K562 (cell line): ENCODE measurements around the gene OR5AU1. TPM values are rescaled to one million over a fixed set of nuclear protein-coding genes. Genes with fewer than 3 reads are reported as not detected.

Source experiments
- ARID1B ChIP-seq: fragments of 450-650 bp; IDR thresholded peaks from 2 replicates; pipeline ENCODE4 v1.6.1; 2016; ENCODE audit warnings: antibody characterized with exemption, mild to moderate bottlenecking, inconsistent platforms
- C11orf30 ChIP-seq: fragments of 450-650 bp; IDR thresholded peaks from 2 replicates; pipeline ENCODE4 v1.6.1; 2016; ENCODE audit warnings: low read depth, mild to moderate bottlenecking
- CBFA2T3 ChIP-seq: fragments of 450-650 bp; IDR thresholded peaks from 2 replicates; pipeline ENCODE4 v1.6.1; 2017
- ELF4 ChIP-seq: fragments of 450-650 bp; formaldehyde crosslinking; IDR thresholded peaks from 2 replicates; pipeline ENCODE4 v1.4.0; 2022; ENCODE audit warnings: missing genetic modification characterization
- GATAD2B ChIP-seq: fragments of 450-650 bp; IDR thresholded peaks from 2 replicates; pipeline ENCODE4 v1.6.1; 2017; ENCODE audit warnings: mild to moderate bottlenecking, borderline replicate concordance
- HDAC2 ChIP-seq: fragments of 450-650 bp; IDR thresholded peaks from 2 replicates; pipeline ENCODE4 v1.6.1; 2016; ENCODE audit warnings: mild to moderate bottlenecking
- HDGF ChIP-seq: fragments of 450-650 bp; IDR thresholded peaks from 2 replicates; pipeline ENCODE4 v1.6.1; 2016
- JUND ChIP-seq, 2 experiments: IDR thresholded peaks; 2 replicates in 1 of 2; 3 replicates in 1 of 2; pipeline ENCODE4 v1.6.1; 2011; ENCODE audit warnings: borderline replicate concordance in 2 of 2, low read depth in 2 of 2, low read length in 2 of 2, improper control_type of control experiment in 1 of 2, missing biosample characterization in 1 of 2, missing genetic modification characterization in 1 of 2, missing genetic modification reagents in 1 of 2
- KLF10 ChIP-seq: fragments of 250-450 bp; sonication (Bioruptor Pico); IDR thresholded peaks from 2 replicates; pipeline ENCODE4 v1.6.1; 2021; ENCODE audit warnings: matching md5 sums
- KLF13 ChIP-seq: fragments of 450-650 bp; IDR thresholded peaks from 2 replicates; pipeline ENCODE4 v1.6.1; 2016; ENCODE audit warnings: missing genetic modification characterization, low read depth, mild to moderate bottlenecking, missing compliant biosample characterization, moderate library complexity, borderline replicate concordance
- LEF1 ChIP-seq: fragments of 450-650 bp; IDR thresholded peaks from 2 replicates; pipeline ENCODE4 v1.6.1; 2016; ENCODE audit warnings: mild to moderate bottlenecking
- MCM7 ChIP-seq, 2 experiments: fragments of 450-650 bp; IDR thresholded peaks; 2 replicates each; pipeline ENCODE4 v1.6.1; 2016 to 2018
- NFRKB ChIP-seq: fragments of 450-650 bp; IDR thresholded peaks from 2 replicates; pipeline ENCODE4 v1.6.1; 2016; ENCODE audit warnings: low read depth
- PPARD ChIP-seq: fragments of 250-450 bp; sonication (Bioruptor Pico); IDR thresholded peaks from 2 replicates; pipeline ENCODE4 v1.8.0; 2022; ENCODE audit warnings: inconsistent platforms, mild to moderate bottlenecking, moderate library complexity
- RBFOX2 ChIP-seq: fragments of 200-400 bp; formaldehyde crosslinking; IDR thresholded peaks from 2 replicates; pipeline ENCODE4 v1.6.1; 2017; ENCODE audit warnings: low read depth, mild to moderate bottlenecking, low read length, moderate library complexity
- RFX1 ChIP-seq: fragments of 450-650 bp; IDR thresholded peaks from 2 replicates; pipeline ENCODE4 v1.6.1; 2016; ENCODE audit warnings: mild to moderate bottlenecking, moderate library complexity
- TARDBP ChIP-seq: fragments of 450-650 bp; IDR thresholded peaks from 2 replicates; pipeline ENCODE4 v1.6.1; 2016
- TCF3 ChIP-seq: sonication (generic); formaldehyde crosslinking; IDR thresholded peaks from 2 replicates; pipeline ENCODE4 v1.4.0; 2020; ENCODE audit warnings: mild to moderate bottlenecking, missing genetic modification reagents
- TEAD2 ChIP-seq: fragments of 450-650 bp; IDR thresholded peaks from 2 replicates; pipeline ENCODE4 v1.6.1; 2016; ENCODE audit warnings: missing genetic modification characterization, control low read depth, missing compliant biosample characterization
- ZBTB8A ChIP-seq: fragments of 450-650 bp; IDR thresholded peaks from 2 replicates; pipeline ENCODE4 v1.6.1; 2018; ENCODE audit warnings: mild to moderate bottlenecking, moderate library complexity; ENCODE audit not compliant: partially characterized antibody
- ZNF316 ChIP-seq: fragments of 450-650 bp; IDR thresholded peaks from 2 replicates; pipeline ENCODE4 v1.6.1; 2016
- ZNF778 ChIP-seq: fragments of 450-650 bp; formaldehyde crosslinking; IDR thresholded peaks from 2 replicates; pipeline ENCODE4 v1.4.0; 2020; ENCODE audit warnings: mild to moderate bottlenecking, moderate library complexity
- polyA plus RNA-seq, 8 experiments: library from polyadenylated mRNA; depleted of rRNA in 4 of 8; stranded (reverse) in 5 of 8; unstranded in 3 of 8; fragments of >200 nt; fragmentation: Nextera tagmentation in 2 of 8; fragmentation: Illumina TruSeq in 1 of 8; extraction: Ambion mirVana in 2 of 8; extraction: Trizol in 1 of 8; gene quantifications; 2 replicates each; pipeline versions ENCODE4 v1.2.1 to v1.2.3, GENCODE V29; 2011 to 2014; ENCODE audit warnings: inconsistent platforms in 1 of 8, missing spikeins in 1 of 8
- total RNA-seq, 7 experiments: library from RNA; depleted of rRNA in 6 of 7; stranded (reverse); fragments of >200 nt in 6 of 7; fragmentation: Illumina TruSeq in 2 of 7; extraction: Trizol in 2 of 7; gene quantifications; 2 replicates each; pipeline versions ENCODE4 v1.2.1 to v1.2.3, GENCODE V29; 2011 to 2021; ENCODE audit warnings: low replicate concordance in 1 of 7
- TF ChIP-seq, protein P1 (sequence below), 2 experiments: IDR thresholded peaks in 1 of 2; conservative IDR thresholded peaks in 1 of 2; 2 replicates each; pipeline ENCODE4 v1.6.1; 2016; ENCODE audit warnings: low read depth in 2 of 2, mild to moderate bottlenecking in 1 of 2, missing compliant biosample characterization in 1 of 2, missing genetic modification characterization in 1 of 2, moderate library complexity in 1 of 2
- TF ChIP-seq, protein P2 (sequence below): fragments of 450-650 bp; IDR thresholded peaks from 2 replicates; pipeline ENCODE4 v1.6.1; 2017; ENCODE audit warnings: antibody characterized with exemption, mild to moderate bottlenecking

OR5AU1 gene
- total and polyA plus RNA-seq, 9 of the 15 experiments (the other 6 are each of a cell fraction or from before 2014, with no cell fraction given): not detected

DNA sequence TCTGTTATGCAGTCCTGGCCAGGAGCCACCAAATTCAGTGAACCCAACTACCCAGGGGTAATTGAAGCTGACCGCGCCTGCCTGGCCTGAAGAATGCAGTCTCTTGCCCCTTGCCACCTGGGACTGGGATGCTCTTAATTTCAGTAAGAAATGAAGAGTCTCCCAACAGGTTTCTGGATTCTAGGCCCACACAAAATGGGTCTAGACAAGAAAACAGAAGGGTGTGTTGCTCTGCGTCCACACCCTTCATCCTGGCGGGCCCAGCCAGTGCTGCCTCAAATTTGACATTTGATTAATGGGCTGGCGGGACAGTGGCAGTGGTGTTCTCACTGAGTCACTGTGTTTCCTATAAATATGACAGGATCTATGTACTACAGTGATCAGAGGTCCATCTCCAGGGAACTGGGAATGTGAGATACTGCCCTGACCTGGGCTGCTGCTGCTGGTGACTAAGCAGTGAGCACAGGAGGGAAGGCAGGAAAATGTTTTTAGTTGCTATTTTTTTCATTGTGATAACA, 48.5 kb downstream of the OR5AU1 start (continued):
- TF ChIP-seq LEF1 (peak; percentile 25; the same call in 1 of the 2 replicates), ZBTB8A (no peak), NFRKB (no peak), KLF13 (tag) (no peak), TCF3 (CRISPR knock-in tag) (peak; percentile 76), ELF4 (CRISPR knock-in tag) (no peak), ZNF316 (peak; percentile 27; the same call in 1 of the 2 replicates), TEAD2 (tag) (no peak), ZNF778 (no peak), C11orf30 (peak; percentile 67), HDAC2 (0 out of 2 replicates have a peak, but pooled peaks have one; percentile 29), KLF10 (CRISPR knock-in tag) (no peak), RBFOX2 (peak; percentile 11; the same call in 1 of the 2 replicates), ARID1B (peak; percentile 85), JUND (IDR thresholded peaks at IDR 0.05; ENCODE audit: borderline replicate concordance, low read depth, low read length) (peak; percentile 57; the same call in 1 of the 2 replicates), JUND (tag; IDR thresholded peaks at IDR 0.05; ENCODE audit: borderline replicate concordance, low read depth, low read length) (peak; percentile 64; the same call in 2 of the 3 replicates), MCM7 (IDR thresholded peaks at IDR 0.05) (no peak), PPARD (CRISPR knock-in tag) (no peak), CBFA2T3 (peak; percentile 82), RFX1 (0 out of 2 replicates have a peak, but pooled peaks have one; percentile 22), TARDBP (no peak), HDGF (0 out of 2 replicates have a peak, but pooled peaks have one; percentile 9), GATAD2B (0 out of 2 replicates have a peak, but pooled peaks have one; percentile 61)
- TF ChIP-seq, protein P1, sequence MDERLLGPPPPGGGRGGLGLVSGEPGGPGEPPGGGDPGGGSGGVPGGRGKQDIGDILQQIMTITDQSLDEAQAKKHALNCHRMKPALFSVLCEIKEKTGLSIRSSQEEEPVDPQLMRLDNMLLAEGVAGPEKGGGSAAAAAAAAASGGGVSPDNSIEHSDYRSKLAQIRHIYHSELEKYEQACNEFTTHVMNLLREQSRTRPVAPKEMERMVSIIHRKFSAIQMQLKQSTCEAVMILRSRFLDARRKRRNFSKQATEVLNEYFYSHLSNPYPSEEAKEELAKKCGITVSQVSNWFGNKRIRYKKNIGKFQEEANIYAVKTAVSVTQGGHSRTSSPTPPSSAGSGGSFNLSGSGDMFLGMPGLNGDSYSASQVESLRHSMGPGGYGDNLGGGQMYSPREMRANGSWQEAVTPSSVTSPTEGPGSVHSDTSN (CRISPR knock-in tag; IDR thresholded peaks at IDR 0.05; ENCODE audit: low read depth): peak; percentile 14; the same call in 1 of the 2 replicates
- TF ChIP-seq, protein P1 (tag; conservative IDR thresholded peaks at IDR 0.05; ENCODE audit: low read depth): peak; percentile 92
- TF ChIP-seq, protein P2, sequence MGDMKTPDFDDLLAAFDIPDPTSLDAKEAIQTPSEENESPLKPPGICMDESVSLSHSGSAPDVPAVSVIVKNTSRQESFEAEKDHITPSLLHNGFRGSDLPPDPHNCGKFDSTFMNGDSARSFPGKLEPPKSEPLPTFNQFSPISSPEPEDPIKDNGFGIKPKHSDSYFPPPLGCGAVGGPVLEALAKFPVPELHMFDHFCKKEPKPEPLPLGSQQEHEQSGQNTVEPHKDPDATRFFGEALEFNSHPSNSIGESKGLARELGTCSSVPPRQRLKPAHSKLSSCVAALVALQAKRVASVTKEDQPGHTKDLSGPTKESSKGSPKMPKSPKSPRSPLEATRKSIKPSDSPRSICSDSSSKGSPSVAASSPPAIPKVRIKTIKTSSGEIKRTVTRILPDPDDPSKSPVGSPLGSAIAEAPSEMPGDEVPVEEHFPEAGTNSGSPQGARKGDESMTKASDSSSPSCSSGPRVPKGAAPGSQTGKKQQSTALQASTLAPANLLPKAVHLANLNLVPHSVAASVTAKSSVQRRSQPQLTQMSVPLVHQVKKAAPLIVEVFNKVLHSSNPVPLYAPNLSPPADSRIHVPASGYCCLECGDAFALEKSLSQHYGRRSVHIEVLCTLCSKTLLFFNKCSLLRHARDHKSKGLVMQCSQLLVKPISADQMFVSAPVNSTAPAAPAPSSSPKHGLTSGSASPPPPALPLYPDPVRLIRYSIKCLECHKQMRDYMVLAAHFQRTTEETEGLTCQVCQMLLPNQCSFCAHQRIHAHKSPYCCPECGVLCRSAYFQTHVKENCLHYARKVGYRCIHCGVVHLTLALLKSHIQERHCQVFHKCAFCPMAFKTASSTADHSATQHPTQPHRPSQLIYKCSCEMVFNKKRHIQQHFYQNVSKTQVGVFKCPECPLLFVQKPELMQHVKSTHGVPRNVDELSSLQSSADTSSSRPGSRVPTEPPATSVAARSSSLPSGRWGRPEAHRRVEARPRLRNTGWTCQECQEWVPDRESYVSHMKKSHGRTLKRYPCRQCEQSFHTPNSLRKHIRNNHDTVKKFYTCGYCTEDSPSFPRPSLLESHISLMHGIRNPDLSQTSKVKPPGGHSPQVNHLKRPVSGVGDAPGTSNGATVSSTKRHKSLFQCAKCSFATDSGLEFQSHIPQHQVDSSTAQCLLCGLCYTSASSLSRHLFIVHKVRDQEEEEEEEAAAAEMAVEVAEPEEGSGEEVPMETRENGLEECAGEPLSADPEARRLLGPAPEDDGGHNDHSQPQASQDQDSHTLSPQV: 0 out of 2 replicates have a peak, but pooled peaks have one; percentile 44
